ENCODE data around the gene ITIH4.
"Not testable (repeated sequence)": the region's sequence is repeated elsewhere in the genome, so short reads cannot be mapped to it uniquely, and the experiment has no call there.

ITIH4 gene

DNA sequence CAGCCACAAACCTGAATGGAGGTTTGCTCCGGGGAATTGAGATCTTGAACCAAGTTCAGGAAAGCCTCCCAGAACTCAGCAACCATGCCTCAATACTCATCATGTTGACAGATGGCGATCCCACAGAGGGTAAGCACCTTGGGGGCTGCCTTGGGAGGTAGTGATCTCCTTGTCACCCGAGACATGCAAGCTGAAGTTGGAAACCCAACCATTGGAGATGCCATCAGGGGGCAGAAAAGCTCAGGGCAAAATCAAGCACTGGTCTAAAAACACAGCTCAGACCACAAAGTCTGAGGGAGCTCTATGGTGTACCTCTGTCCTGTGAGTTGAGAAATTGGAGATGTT lies 47.3 kb downstream of the ITIH4 start:
- Mint-ChIP-seq H3K27ac (no peak overlapping the region), H3K27me3 (ENCODE audit: low read depth) (peaks cover 11% of the 10 kb centered on the region), H3K9me3 (no peaks in the 10 kb centered on the region), H3K36me3 (ENCODE audit: low read depth) (no peaks in the 10 kb centered on the region), H3K4me1 (ENCODE audit: low read depth) (no peaks in the 10 kb centered on the region), H3K4me3 (no peak overlapping the region)

DNA sequence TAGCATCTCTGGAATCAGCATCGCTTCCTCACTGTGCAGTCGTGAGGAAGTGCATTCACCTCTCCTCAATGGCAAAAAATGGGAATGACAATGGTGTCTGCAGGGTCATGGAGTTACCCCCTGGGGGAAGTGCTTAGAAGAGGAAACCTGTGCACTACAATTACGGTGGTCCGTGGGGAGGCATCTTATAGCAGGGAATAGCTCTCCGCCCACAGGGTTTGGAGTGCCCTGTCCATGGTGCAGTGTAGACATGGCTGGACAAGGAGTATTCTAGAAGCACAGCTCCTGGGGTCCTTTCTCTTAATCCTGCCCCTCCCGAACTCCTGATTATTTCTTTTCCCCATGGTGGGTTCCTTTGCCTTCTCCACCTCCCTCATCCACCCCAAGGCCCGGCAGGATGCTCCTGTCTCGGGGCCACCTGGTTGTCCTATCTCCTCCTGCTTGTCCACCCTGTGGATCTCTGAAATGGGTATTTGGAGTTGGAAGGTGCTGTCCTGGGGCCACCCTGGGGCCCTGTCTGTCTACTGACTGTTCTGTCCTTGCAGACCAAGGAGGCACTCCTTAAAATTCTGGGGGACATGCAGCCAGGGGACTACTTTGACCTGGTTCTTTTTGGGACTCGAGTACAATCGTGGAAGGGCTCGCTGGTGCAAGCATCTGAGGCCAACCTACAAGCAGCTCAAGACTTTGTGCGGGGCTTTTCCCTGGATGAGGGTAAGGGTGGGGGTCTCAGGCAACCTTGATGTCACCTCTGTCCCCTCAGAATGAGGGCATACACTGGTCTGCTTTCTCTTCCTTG lies 47.9 kb downstream of the ITIH4 start:
- Mint-ChIP-seq H3K27ac (no peak overlapping the region), H3K4me3 (no peak overlapping the region), H3K27me3 (ENCODE audit: low read depth) (peaks cover 11% of the 10 kb centered on the region), H3K9me3 (no peaks in the 10 kb centered on the region), H3K36me3 (ENCODE audit: low read depth) (no peaks in the 10 kb centered on the region), H3K4me1 (ENCODE audit: low read depth) (no peaks in the 10 kb centered on the region)

DNA sequence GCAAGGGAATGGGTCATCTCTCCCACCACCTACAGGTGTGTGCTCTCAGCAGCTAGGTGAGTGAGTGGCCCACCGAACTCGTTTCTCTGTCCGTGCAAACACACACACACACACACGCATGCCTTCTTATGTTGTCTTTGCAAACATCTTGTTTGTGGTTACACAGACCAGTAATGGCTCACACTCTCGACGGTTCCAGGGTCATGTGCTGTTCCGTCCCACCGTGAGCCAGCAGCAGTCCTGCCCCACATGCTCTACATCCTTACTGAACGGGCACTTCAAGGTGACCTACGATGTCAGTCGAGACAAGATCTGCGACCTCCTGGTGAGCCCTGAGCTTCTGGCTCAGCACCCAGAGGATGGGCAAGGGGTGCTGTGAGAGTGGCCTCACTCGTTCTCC lies 48.7 kb downstream of the ITIH4 start:
- Mint-ChIP-seq H3K9me3 (no peaks in the 10 kb centered on the region), H3K4me3 (no peak overlapping the region), H3K36me3 (ENCODE audit: low read depth) (no peaks in the 10 kb centered on the region), H3K27me3 (ENCODE audit: low read depth) (peaks cover 11% of the 10 kb centered on the region), H3K4me1 (ENCODE audit: low read depth) (no peaks in the 10 kb centered on the region), H3K27ac (no peak overlapping the region)

DNA sequence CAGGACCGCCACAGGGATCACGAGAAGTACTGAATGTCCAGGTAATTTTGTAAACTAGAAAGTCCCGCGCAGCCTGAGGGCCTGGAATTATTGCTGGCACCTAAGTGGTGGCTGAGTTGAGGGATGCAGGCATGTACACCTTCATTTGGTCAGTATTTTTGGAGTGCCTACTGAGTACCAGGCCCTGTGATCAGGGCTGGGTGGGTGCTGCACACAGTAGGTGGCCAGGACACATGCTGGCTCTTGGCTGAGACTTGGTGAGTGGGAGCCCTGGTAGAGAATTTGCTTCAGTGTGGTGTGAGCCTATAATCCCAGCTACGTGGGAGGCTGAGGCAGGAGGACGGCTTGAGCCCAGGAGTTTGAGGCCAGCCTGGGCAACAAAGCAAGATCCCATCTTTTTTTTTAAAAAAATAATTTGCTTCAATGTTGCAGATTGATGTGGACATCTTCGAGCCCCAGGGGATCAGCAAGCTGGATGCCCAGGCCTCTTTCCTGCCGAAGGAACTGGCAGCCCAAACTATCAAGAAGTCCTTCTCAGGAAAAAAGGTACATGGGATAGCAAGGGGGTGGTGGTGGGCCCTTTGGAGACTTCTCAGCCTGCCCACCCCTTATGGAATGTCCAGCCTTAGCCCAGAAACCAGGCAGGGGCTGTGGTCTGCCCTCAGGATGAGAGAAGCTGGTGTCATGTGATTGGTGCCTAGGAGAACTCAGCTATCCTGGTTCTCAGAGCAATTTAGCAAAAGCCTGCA lies 50.5 kb downstream of the ITIH4 start:
- H3K27me3 Mint-ChIP-seq (ENCODE audit: low read depth), result peaks cover 11% of the 10 kb centered on the region
- no peak overlapping the region for H3K4me3 Mint-ChIP-seq
- H3K4me1 Mint-ChIP-seq (ENCODE audit: low read depth), result no peaks in the 10 kb centered on the region
- no peak overlapping the region for H3K27ac Mint-ChIP-seq
- no peaks in the 10 kb centered on the region for H3K9me3 Mint-ChIP-seq
- no peaks in the 10 kb centered on the region for H3K36me3 Mint-ChIP-seq (ENCODE audit: low read depth)

DNA sequence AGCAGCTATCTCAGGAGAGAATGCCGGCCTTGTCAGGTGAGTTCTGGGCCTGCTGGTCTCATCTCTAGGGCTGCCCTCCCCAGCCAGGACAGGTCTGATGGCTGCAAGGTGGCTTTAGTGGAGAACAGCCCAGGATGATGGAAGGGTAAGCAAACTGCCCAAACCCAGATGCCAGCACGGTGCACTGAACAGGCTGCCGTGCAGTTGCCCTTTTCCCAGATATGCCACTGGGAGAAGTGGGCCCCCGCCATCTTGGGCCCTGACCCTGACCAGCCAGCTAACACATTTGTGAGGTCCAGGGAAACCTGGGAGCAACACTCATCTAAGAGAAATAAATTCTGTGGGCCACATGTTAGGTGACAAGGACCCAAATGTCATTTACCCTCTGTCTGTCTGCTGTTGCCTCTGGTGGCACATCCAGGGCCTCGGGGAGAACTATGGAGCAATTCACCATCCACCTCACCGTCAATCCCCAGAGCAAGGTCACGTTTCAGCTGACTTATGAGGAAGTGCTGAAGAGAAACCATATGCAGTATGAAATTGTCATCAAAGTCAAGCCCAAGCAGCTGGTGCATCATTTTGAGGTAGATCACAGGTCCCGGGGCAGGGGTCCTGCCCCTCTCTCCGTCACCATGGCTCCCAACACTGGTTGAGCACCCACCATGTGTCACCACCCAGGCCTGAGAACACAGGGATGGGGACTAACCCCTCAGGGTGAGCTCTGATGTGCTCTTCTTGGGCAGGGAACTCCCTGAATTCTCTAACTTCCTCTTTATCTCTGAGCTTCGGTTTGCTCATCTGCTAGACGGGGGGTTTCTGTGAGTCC lies 51.2 kb downstream of the ITIH4 start:
- Mint-ChIP-seq H3K27me3 (ENCODE audit: low read depth) (peaks cover 11% of the 10 kb centered on the region), H3K4me1 (ENCODE audit: low read depth) (no peaks in the 10 kb centered on the region), H3K27ac (no peak overlapping the region)

DNA sequence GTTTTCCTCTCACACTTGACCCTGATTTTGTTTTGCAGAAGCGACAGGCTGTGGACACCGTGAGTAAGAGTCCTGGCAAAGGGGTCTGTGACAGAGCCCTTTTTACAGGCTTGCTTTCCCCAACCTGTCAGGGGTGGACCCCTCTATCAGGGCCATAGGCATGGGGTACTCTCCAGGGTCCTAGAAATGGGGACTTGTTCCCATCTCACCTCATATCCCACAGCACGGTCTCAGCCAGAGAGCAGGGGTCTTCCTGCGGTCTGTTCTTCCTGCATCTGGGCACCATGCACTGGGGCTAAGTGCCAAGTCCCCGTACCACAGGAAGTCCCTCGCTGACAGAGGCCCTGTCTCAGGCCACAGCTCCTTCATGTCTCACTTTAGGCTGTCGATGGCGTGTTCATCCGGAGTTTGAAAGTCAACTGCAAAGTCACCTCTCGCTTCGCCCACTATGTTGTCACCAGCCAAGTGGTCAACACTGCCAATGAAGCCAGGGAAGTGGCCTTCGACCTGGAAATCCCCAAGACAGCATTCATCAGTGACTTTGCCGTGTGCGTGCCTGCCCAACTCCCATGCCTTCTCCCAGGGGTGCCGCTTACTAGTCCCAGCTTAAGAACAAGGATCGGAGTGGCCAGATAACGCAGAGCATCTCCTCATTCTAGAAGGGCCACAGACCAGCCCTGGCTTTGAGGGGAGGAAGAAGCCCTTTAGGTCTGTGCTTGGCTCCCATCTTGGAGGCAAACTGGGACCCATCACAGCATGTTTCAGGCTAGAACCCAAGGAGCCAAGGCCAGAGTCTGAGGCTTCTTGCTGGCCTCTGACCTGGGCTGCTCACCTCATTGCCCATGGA lies 52.3 kb downstream of the ITIH4 start:
- H3K4me1 Mint-ChIP-seq (ENCODE audit: low read depth), result no peaks in the 10 kb centered on the region
- H3K27me3 Mint-ChIP-seq (ENCODE audit: low read depth), result peaks cover 6% of the 10 kb centered on the region
- H3K27ac Mint-ChIP-seq, result no peak overlapping the region
- H3K4me3 Mint-ChIP-seq, result no peak overlapping the region
- H3K9me3 Mint-ChIP-seq, result no peaks in the 10 kb centered on the region
- no peaks in the 10 kb centered on the region for H3K36me3 Mint-ChIP-seq (ENCODE audit: low read depth)

More for the DNA sequence above, 51.2 kb downstream of the ITIH4 start:
- H3K9me3 Mint-ChIP-seq, result no peaks in the 10 kb centered on the region
- H3K36me3 Mint-ChIP-seq (ENCODE audit: low read depth), result no peaks in the 10 kb centered on the region
- no peak overlapping the region for H3K4me3 Mint-ChIP-seq

DNA sequence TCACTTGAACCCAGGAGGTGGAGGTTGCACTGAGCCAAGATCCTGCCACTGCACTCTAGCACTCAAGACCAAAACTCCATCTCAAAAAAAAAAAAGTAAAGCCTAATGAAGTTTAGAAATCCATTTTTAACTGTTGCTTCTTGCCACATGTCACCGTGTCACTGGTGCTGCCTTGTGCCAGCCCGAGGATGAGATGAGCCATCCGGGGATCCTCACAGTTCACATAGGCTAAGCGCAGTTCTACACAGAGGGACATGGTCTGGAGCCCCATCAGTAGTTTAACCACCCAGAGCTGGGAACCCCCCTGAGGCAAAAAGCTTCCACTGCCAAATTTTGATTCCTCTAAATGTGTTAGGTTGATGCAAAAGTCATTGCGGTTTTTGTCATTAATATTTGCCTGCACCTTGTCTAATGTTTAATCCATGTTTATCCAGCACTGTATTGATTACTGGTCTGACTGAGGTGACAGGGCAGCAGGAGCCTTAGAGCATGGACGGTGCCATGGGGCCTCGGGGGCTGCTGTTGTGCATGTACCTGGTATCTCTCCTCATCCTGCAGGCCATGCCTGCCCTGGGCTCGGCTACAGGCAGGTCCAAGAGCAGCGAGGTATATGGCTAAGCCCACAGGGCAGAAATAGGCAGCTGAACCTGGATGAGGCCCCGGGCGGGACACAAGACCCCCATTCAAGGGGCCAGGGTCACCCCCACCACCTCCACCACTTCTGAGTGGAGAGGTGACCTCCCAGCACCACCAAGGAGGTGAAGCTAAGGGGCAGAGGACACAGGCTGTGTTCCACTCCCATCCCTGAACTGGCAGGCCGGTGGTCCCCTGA lies 53.1 kb downstream of the ITIH4 start, which contains the start of gene ITIH1:
Gene ITIH1, plus strand, starts transcription at position 473 of the 832 bp plus-strand sequence. Its CDS starts 17 bp downstream, at position 490.
- Mint-ChIP-seq H3K4me3 (no peak within 1 kb of the TSS), H3K27me3 (ENCODE audit: low read depth) (peaks cover 6% of the 10 kb centered on the region), H3K36me3 (ENCODE audit: low read depth) (no peaks in the 10 kb centered on the region), H3K9me3 (no peaks in the 10 kb centered on the region), H3K4me1 (ENCODE audit: low read depth) (no peaks in the 10 kb centered on the region), H3K27ac (no peak within 1 kb of the TSS)

DNA sequence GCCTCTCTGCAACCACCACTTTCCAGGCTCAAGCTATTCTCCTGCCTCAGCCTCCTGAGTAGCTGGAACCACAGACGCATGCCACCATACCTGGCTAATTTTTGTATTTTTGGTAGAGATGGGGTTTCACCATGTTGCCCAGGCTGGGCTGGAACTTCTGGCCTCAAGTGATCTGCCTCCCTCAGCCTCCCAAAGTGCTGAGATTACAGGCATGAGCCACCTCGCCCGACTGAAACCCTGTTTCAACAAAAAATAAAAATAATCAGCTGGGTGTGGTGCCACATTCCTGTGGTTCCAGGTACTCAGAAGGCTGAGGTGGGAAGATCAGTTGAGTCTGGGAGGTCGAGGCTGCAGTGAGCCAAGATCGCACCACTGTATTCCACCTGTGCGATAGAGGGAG lies 54.0 kb downstream of the ITIH4 start:
- not testable (repeated sequence) for H3K27me3 Mint-ChIP-seq (ENCODE audit: low read depth); H3K4me3 Mint-ChIP-seq; H3K9me3 Mint-ChIP-seq; H3K36me3 Mint-ChIP-seq (ENCODE audit: low read depth); H3K27ac Mint-ChIP-seq; H3K4me1 Mint-ChIP-seq (ENCODE audit: low read depth)

DNA sequence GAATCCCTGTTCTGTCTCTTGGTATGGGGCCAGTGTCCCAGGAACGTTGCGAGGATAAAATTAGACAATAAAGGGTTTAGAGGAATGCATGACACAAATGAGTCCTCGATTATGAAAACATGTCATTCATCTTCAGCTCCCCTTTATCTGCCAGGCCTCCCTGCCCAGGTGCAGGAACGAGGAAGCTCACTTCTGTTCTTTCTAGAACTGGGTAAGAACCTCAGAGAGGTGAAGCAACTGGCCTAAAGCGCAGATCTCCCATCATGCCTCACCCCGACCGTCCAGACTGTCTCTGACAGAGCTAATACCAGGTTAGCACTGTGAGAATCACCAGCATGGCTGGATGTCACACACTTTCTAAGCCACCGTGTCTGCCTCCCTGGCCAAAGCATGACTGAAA lies 54.6 kb downstream of the ITIH4 start:
- H3K36me3 Mint-ChIP-seq (ENCODE audit: low read depth), result no peaks in the 10 kb centered on the region
- no peak overlapping the region for H3K4me3 Mint-ChIP-seq
- no peaks in the 10 kb centered on the region for H3K9me3 Mint-ChIP-seq
- no peaks in the 10 kb centered on the region for H3K27me3 Mint-ChIP-seq (ENCODE audit: low read depth)
- H3K4me1 Mint-ChIP-seq (ENCODE audit: low read depth), result peaks cover 9% of the 10 kb centered on the region
- no peak overlapping the region for H3K27ac Mint-ChIP-seq

DNA sequence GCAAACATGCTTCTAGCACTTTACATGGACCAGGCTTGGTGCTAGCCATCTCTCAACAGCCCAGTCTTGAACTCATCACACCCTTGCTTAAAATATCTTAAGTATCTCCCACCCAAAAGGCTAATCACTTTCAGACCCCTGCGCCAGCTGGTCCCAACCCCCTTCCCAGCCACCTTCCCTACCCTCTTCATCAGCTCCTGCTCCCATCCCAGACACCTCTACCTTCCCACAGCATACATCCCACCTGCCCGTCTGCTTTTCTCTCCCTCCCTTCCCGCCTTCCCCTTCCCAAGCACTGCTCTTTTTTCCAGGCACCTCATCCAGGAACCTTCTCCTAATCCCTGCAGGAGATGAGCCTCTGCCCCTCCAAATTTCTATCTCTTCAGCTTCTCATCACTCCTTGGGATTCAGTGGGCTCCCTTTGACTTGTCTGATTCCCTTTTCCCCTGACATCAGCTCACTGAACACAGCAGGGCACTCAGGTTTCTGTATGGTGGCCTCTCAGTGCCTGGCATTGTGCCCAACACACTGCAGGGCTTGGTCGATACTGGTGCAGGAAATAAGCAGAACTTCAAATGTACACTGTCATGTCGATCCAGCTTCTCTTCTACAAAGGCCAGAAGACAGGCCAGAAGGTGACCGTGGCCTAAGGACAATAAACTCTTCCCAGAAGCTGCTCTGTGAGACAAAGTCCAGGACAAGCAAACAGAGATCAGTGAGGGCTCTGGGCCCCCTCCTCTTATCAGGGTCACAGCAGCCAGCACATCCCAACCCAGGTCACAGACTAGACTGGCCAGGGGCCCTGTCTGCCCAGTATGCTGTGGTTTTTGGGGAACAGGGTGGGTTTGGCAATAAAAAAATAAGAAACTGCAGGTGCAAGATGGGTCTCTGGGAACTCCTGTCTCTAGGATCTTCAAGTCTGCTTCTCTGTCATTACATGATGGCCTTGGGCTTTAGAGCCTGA lies 55.3 kb downstream of the ITIH4 start:
- Mint-ChIP-seq H3K9me3 (no peaks in the 10 kb centered on the region), H3K27ac (no peak overlapping the region), H3K36me3 (ENCODE audit: low read depth) (no peaks in the 10 kb centered on the region), H3K4me1 (ENCODE audit: low read depth) (peaks cover 9% of the 10 kb centered on the region), H3K27me3 (ENCODE audit: low read depth) (no peaks in the 10 kb centered on the region), H3K4me3 (no peak overlapping the region)

DNA sequence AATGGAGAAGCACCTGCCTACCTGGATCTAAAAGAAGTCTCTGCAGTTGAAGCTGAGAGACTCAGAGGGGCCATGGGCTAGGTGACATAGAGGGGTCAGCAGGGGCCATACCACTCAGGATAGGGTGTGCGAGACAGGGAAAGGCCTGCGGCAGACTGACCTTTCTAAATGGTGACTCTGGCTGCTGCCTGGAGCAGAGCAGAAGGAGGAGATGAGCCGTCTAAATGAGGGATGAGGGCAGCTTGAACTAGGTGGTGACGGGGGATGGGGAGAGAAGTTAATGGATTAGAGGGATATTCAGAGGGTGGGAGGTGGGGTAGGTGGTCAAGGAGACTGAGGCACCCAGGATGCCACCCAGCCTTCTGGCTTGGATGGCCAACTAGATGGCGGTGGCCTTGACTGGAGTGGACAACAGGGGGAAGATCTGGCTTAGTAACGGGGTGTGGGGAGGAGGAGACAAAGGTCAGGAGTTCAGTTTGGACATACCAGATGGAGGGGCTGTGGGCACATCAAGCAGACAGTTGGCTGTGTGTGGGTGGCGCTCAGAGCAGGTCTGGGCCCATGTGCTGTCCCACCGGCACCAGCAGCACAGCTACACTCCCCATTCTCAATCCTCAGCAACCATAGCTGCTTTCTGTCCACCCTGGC lies 56.3 kb downstream of the ITIH4 start:
- H3K4me3 Mint-ChIP-seq, result no peak overlapping the region
- peaks cover 19% of the 10 kb centered on the region for H3K4me1 Mint-ChIP-seq (ENCODE audit: low read depth)
- no peaks in the 10 kb centered on the region for H3K9me3 Mint-ChIP-seq
- no peaks in the 10 kb centered on the region for H3K36me3 Mint-ChIP-seq (ENCODE audit: low read depth)
- no peaks in the 10 kb centered on the region for H3K27me3 Mint-ChIP-seq (ENCODE audit: low read depth)
- no peak overlapping the region for H3K27ac Mint-ChIP-seq

DNA sequence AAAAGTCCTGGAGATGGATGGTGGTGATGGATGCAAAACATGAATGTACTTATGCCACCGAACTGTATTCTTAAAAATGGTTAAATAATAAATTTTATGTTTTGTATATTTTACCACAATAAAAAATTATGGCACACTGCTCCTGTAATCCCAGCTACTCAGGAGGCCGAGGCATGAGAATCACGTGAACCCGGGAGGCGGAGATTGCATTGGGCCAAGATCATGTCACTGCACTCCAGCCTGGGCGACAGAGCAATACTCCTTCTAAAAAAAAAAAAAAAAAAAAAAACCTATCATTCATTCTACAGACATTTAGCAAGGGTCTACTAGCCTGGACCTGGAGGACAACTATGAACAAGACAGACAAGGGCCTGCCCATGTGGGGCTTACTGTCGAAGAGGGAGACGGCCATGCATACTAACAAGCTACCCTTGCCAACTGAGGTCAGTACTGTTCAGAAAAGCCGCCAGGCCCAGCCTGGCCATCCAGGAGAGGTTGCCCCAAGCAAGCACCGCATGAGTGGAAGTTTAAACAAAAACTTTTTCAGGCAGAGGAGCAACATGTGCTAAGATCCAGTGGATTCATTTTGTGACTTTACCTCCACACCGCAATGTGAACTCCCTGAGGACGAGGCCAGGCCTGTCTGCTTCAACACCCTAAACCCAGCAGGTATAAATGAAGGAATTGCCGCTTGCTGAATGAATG lies 57.0 kb downstream of the ITIH4 start:
- no peak overlapping the region for H3K4me3 Mint-ChIP-seq

More for the DNA sequence above, 57.0 kb downstream of the ITIH4 start:
- Mint-ChIP-seq H3K4me1 (ENCODE audit: low read depth) (peaks cover 19% of the 10 kb centered on the region), H3K36me3 (ENCODE audit: low read depth) (no peaks in the 10 kb centered on the region), H3K27ac (no peak overlapping the region), H3K9me3 (no peaks in the 10 kb centered on the region), H3K27me3 (ENCODE audit: low read depth) (no peaks in the 10 kb centered on the region)

Data from T-helper 1 cell treated with Interleukin-12 subunit alpha and Interleukin-12 subunit beta and Interleukin-4 antibody, amounts not matched to agents 30 μg/mL and 1 μg/mL, for 36 hours (primary cell).